HepG2 (cell line): ENCODE data around the gene VPS25. TPM values are rescaled to one million over a fixed set of nuclear protein-coding genes. Genes with fewer than 3 reads are reported as not detected.
A peak's percentile ranks its signal among the peaks of the same experiment; 100 is the strongest.

Experiments
- DPF2 ChIP-seq: sonication (generic); formaldehyde crosslinking; IDR thresholded peaks from 2 replicates; pipeline ENCODE4 v1.4.0; 2020; ENCODE audit warnings: mild to moderate bottlenecking, low read depth, missing genetic modification reagents, borderline replicate concordance
- JARID2 ChIP-seq: sonication (generic); formaldehyde crosslinking; IDR thresholded peaks from 2 replicates; pipeline ENCODE4 v1.8.1; 2023; ENCODE audit warnings: missing genetic modification reagents, inconsistent platforms; ENCODE audit not compliant: insufficient replicate concordance
- KMT2B ChIP-seq: IDR thresholded peaks from 2 replicates; pipeline ENCODE4 v1.6.1; 2016; ENCODE audit warnings: missing genetic modification reagents, missing compliant biosample characterization
- NR3C1 ChIP-seq: sonication (generic); formaldehyde crosslinking; IDR thresholded peaks from 2 replicates; pipeline ENCODE4 v1.4.0; 2020; ENCODE audit warnings: missing genetic modification reagents
- ZNF431 ChIP-seq: sonication (generic); formaldehyde crosslinking; IDR thresholded peaks from 2 replicates; pipeline ENCODE4 v1.9.0; 2022; ENCODE audit warnings: missing genetic modification reagents, low read depth, mild to moderate bottlenecking, borderline replicate concordance
- ZNF546 ChIP-seq: sonication (generic); formaldehyde crosslinking; conservative IDR thresholded peaks from 2 replicates; pipeline ENCODE4 v1.8.1; 2023; ENCODE audit warnings: mild to moderate bottlenecking, missing genetic modification reagents
- ZNF660 ChIP-seq: sonication (generic); formaldehyde crosslinking; IDR thresholded peaks from 2 replicates; pipeline ENCODE4 v1.5.1; 2020; ENCODE audit warnings: mild to moderate bottlenecking, low read depth, missing genetic modification reagents, borderline replicate concordance
- polyA plus RNA-seq, 8 experiments: library from polyadenylated mRNA; depleted of rRNA in 3 of 8; stranded (reverse) in 7 of 8; unstranded in 1 of 8; fragments of >200 nt; fragmentation: Illumina TruSeq in 4 of 8; extraction: Trizol in 4 of 8; gene quantifications; 2 replicates each; pipeline versions ENCODE4 v1.2.1 to v1.2.3, GENCODE V29; 2011 to 2016; ENCODE audit warnings: low read depth in 4 of 8, missing spikeins in 1 of 8, mixed read lengths in 1 of 8; ENCODE audit not compliant: insufficient read depth in 1 of 8
- total RNA-seq, 5 experiments: library from RNA; depleted of rRNA; stranded (reverse); fragments of >200 nt; fragmentation: Illumina TruSeq; extraction: Trizol; gene quantifications; 2 replicates each; pipeline ENCODE4 v1.2.3, GENCODE V29; 2016; ENCODE audit warnings: low read depth in 1 of 5
- TF ChIP-seq, protein P1 (sequence below): sonication (generic); formaldehyde crosslinking; IDR thresholded peaks from 2 replicates; pipeline ENCODE4 v1.4.0; 2020; ENCODE audit warnings: mild to moderate bottlenecking, missing genetic modification reagents
- TF ChIP-seq, protein P2 (sequence below): sonication (generic); formaldehyde crosslinking; IDR thresholded peaks from 2 replicates; pipeline ENCODE4 v1.5.0; 2020; ENCODE audit warnings: mild to moderate bottlenecking, missing genetic modification reagents, borderline replicate concordance
- TF ChIP-seq, protein P3 (sequence below): sonication (generic); formaldehyde crosslinking; IDR thresholded peaks from 2 replicates; pipeline ENCODE4 v1.4.0; 2020; ENCODE audit warnings: mild to moderate bottlenecking, missing genetic modification reagents
- TF ChIP-seq, protein P4 (sequence below): sonication (generic); formaldehyde crosslinking; IDR thresholded peaks from 2 replicates; pipeline ENCODE4 v1.5.1; 2020; ENCODE audit warnings: mild to moderate bottlenecking, missing genetic modification reagents

VPS25 gene
- total and polyA plus RNA-seq, 2 of the 13 experiments (the other 11 are each of a cell fraction or from before 2014, with no cell fraction given), result 161 to 249 TPM

DNA sequence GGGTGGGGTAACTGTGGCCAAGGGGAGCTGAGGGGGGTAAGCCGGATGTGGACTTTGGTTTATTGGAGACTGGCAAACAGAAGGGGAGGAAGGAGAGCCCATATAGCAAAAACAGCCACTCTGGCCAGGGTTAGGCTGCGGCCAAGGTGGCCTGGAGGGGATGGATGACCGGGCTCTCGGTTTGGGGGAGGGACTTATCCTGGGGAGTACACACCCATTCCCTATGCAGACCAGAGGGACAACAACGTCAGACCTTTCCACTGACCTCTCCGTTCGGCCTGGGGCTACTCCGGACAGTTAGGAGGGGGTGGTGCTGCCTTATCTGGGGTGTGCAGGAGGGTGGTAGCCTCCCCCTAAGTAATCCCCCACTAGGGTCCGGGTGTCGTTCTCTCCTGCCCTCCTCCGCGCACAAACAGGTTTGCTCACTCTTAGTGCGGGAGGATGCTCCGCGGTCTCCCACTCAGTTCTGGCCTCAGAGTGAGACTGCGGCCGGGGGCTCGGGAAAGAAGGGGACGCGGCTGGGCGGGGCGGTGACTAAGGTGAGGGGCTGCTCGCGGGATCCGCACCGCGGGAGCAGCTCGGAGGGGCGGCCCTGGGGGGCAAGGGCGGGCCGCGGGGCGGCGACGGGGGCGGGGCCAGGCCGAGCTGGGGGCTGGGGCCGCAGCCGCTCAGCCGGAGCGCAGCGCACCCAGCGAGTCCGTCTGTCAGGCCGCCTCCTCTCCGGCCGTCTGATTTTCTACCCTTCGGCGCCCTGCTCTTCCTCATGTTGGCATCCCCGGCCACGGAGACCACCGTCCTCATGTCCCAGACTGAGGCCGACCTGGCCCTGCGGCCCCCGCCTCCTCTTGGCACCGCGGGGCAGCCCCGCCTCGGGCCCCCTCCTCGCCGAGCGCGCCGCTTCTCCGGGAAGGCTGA is 6.9 kb downstream of the VPS25 start, which contains the start of gene WNK4 (continued):
- TF ChIP-seq, protein P1, sequence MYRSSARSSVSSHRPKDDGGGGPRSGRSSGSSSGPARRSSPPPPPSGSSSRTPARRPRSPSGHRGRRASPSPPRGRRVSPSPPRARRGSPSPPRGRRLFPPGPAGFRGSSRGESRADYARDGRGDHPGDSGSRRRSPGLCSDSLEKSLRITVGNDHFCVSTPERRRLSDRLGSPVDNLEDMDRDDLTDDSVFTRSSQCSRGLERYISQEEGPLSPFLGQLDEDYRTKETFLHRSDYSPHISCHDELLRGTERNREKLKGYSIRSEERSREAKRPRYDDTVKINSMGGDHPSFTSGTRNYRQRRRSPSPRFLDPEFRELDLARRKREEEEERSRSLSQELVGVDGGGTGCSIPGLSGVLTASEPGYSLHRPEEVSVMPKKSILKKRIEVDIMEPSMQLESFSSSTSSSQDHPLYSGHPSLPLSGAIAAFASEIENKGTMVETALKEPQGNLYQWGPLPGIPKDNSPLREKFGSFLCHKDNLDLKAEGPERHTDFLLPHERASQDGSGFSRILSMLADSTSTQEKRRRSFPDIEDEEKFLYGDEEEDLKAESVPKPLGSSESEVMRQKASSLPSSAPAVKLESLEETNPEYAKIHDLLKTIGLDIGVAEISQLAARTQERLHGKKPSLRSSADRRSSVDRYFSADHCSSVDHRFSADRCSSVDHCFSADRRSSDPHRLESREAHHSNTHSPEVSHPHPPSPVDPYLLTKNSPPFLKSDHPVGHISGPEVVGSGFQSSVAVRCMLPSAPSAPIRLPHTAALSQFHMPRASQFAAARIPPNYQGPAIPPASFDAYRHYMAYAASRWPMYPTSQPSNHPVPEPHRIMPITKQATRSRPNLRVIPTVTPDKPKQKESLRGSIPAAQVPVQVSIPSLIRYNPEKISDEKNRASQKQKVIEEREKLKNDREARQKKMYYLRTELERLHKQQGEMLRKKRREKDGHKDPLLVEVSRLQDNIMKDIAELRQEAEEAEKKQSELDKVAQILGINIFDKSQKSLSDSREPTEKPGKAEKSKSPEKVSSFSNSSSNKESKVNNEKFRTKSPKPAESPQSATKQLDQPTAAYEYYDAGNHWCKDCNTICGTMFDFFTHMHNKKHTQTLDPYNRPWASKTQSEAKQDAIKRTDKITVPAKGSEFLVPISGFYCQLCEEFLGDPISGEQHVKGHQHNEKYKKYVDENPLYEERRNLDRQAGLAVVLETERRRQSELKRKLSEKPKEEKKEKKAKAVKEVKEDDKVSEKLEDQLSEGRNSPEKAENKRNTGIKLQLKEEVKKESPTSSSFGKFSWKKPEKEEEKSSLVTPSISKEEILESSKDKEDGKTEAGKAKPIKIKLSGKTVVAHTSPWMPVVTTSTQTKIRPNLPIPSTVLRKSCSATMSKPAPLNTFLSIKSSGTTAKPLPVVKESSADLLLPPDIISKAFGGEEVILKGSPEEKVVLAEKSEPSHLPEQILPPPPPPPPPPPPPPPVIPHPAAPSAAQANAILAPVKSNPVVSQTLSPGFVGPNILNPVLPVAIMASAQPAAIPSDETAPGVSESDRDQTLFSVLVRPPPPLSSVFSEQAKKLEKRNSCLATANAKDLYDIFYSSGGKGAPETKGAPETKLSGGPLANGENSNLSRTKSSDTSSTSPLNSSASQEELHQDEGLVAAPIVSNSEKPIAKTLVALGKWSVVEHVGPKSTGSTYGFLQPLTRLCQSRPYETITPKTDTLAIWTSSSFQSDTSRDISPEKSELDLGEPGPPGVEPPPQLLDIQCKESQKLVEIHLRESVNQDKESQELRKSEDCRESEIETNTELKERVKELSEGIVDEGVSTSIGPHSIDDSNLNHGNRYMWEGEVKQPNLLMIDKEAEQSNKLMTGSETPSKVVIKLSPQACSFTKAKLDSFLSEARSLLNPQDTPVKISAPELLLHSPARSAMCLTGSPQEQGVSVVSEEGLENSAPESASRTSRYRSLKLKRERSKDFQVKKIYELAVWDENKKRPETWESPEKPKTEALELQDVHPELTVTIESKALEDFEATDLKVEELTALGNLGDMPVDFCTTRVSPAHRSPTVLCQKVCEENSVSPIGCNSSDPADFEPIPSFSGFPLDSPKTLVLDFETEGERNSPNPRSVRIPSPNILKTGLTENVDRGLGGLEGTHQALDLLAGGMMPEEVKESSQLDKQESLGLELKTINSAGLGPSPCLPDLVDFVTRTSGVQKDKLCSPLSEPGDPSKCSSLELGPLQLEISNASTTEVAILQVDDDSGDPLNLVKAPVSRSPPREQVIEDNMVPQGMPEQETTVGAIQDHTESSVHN (CRISPR knock-in tag), result no peak
- TF ChIP-seq ZNF431 (CRISPR knock-in tag), result peak; percentile 19
- TF ChIP-seq, protein P2, sequence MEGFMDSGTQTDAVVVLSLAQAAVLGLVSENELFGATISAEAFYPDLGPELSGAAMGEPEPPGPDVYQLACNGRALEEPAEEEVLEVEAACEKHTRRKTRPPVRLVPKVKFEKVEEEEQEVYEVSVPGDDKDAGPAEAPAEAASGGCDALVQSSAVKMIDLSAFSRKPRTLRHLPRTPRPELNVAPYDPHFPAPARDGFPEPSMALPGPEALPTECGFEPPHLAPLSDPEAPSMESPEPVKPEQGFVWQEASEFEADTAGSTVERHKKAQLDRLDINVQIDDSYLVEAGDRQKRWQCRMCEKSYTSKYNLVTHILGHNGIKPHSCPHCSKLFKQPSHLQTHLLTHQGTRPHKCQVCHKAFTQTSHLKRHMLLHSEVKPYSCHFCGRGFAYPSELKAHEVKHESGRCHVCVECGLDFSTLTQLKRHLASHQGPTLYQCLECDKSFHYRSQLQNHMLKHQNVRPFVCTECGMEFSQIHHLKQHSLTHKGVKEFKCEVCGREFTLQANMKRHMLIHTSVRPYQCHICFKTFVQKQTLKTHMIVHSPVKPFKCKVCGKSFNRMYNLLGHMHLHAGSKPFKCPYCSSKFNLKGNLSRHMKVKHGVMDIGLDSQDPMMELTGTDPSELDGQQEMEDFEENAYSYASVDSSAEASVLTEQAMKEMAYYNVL (CRISPR knock-in tag), result peak; percentile 89
- TF ChIP-seq, protein P3, sequence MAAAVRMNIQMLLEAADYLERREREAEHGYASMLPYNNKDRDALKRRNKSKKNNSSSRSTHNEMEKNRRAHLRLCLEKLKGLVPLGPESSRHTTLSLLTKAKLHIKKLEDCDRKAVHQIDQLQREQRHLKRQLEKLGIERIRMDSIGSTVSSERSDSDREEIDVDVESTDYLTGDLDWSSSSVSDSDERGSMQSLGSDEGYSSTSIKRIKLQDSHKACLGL (CRISPR knock-in tag), result no peak
- no peak for TF ChIP-seq ZNF660 (CRISPR knock-in tag)
- TF ChIP-seq JARID2 (CRISPR knock-in tag), result no peak
- peak; percentile 76; the same call in 1 of the 2 replicates for TF ChIP-seq DPF2 (CRISPR knock-in tag)
- TF ChIP-seq, protein P4, sequence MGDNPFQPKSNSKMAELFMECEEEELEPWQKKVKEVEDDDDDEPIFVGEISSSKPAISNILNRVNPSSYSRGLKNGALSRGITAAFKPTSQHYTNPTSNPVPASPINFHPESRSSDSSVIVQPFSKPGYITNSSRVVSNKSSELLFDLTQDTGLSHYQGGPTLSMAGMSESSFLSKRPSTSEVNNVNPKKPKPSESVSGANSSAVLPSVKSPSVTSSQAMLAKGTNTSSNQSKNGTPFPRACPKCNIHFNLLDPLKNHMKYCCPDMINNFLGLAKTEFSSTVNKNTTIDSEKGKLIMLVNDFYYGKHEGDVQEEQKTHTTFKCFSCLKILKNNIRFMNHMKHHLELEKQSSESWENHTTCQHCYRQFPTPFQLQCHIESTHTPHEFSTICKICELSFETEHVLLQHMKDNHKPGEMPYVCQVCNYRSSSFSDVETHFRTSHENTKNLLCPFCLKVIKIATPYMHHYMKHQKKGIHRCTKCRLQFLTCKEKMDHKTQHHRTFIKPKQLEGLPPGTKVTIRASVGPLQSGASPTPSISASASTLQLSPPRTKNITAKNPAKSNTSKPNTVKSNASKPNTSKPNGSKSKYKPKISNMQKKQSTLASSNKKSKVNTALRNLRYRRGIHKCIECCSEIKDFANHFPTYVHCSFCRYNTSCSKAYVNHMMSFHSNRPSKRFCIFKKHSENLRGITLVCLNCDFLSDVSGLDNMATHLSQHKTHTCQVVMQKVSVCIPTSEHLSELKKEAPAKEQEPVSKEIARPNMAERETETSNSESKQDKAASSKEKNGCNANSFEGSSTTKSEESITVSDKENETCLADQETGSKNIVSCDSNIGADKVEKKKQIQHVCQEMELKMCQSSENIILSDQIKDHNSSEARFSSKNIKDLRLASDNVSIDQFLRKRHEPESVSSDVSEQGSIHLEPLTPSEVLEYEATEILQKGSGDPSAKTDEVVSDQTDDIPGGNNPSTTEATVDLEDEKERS, result peak; percentile 51; the same call in 1 of the 2 replicates
- peak; percentile 17; the same call in 1 of the 2 replicates for TF ChIP-seq KMT2B (CRISPR knock-in tag)
- TF ChIP-seq ZNF546 (CRISPR knock-in tag), result no peak
- TF ChIP-seq NR3C1, result no peak
